ENCODE data around the gene PRSS2.
"Not testable (repeated sequence)": the region's sequence is repeated elsewhere in the genome, so short reads cannot be mapped to it uniquely, and the experiment has no call there.

PRSS2 gene

GRCh38 chr7:142760071-142760642, 10.6 kb upstream of the PRSS2 start:
- no peak for DNase-seq

GRCh38 chr7:142761606-142762005, 9.2 kb upstream of the PRSS2 start:
- DNase-seq = not testable (repeated sequence)

GRCh38 chr7:142762104-142762503, 8.7 kb upstream of the PRSS2 start:
- DNase-seq = no peak

GRCh38 chr7:142767451-142767850, 3.3 kb upstream of the PRSS2 start:
- no peak for DNase-seq

- no peak for DNase-seq
Observed at GRCh38 chr7:142767861-142768260, 2.9 kb upstream of the PRSS2 start.

- not testable (repeated sequence) for DNase-seq
Observed at GRCh38 chr7:142768885-142769284, 1.9 kb upstream of the PRSS2 start.

GRCh38 chr7:142771353-142771723, 568 bp downstream of the PRSS2 start:
- DNase-seq = no peak

- no peak for DNase-seq
Observed at GRCh38 chr7:142772051-142772450, 1.3 kb downstream of the PRSS2 start.

GRCh38 chr7:142772673-142773072, 1.9 kb downstream of the PRSS2 start:
- DNase-seq = no peak

GRCh38 chr7:142773230-142773629, 2.5 kb downstream of the PRSS2 start:
- DNase-seq = no peak

GRCh38 chr7:142773937-142774744, 3.4 kb downstream of the PRSS2 start:
- DNase-seq = no peak

GRCh38 chr7:142774826-142775225, 4.1 kb downstream of the PRSS2 start:
- no peak for DNase-seq

- not testable (repeated sequence) for DNase-seq
Observed at GRCh38 chr7:142775351-142776115, 4.8 kb downstream of the PRSS2 start.

- DNase-seq = no peak
Observed at GRCh38 chr7:142776206-142776844, 5.6 kb downstream of the PRSS2 start.

GRCh38 chr7:142776845-142777225, 6.1 kb downstream of the PRSS2 start:
- DNase-seq = not testable (repeated sequence)

GRCh38 chr7:142777318-142777717, 6.5 kb downstream of the PRSS2 start:
- no peak for DNase-seq

GRCh38 chr7:142782922-142783900, 12.4 kb downstream of the PRSS2 start:
- peak; percentile 11 for DNase-seq

- no peak for DNase-seq
Observed at GRCh38 chr7:142784096-142784495, 13.3 kb downstream of the PRSS2 start.

GRCh38 chr7:142784716-142785115, 13.9 kb downstream of the PRSS2 start:
- DNase-seq = no peak

- DNase-seq = no peak
Observed at GRCh38 chr7:142785841-142786250, 15.1 kb downstream of the PRSS2 start.

GRCh38 chr7:142787034-142787768, 16.4 kb downstream of the PRSS2 start:
- no peak for DNase-seq

Measured in NCI-H774 (cell line).